GM19328 (cell line): Measurements from ENCODE around the gene TMEM72.

ENCODE experiments used
- ATAC-seq: cut with Tn5 transposase; IDR thresholded peaks from one replicate; pipeline ENCODE4 v1.9.1; 2021; ENCODE audit warnings: mild to moderate bottlenecking, moderate library complexity; ENCODE audit not compliant: unreplicated experiment

TMEM72 gene

DNA sequence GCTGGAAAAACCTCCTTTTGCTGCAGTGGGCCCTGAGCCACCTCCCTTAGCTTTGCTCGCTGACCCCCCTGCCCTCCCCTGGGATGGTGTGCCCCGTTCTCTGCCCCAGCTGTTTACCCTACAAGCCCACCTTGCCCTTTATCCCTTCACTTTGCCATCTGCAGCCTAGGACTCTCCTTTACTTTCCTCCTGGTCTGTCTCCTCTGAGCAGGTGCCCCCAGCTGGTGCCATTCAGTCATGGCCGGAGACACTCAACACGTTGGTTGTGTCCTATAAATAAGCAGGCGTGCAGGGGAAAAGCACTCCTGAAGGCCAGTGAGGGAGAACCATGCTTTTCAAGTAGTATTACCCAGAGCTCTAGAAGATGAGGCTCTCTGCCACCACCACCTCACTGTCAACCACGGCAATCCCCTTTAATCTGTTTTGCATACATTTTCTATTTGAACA is 54.5 kb downstream of the TMEM72 start:
- peak; percentile 26 for ATAC-seq

DNA sequence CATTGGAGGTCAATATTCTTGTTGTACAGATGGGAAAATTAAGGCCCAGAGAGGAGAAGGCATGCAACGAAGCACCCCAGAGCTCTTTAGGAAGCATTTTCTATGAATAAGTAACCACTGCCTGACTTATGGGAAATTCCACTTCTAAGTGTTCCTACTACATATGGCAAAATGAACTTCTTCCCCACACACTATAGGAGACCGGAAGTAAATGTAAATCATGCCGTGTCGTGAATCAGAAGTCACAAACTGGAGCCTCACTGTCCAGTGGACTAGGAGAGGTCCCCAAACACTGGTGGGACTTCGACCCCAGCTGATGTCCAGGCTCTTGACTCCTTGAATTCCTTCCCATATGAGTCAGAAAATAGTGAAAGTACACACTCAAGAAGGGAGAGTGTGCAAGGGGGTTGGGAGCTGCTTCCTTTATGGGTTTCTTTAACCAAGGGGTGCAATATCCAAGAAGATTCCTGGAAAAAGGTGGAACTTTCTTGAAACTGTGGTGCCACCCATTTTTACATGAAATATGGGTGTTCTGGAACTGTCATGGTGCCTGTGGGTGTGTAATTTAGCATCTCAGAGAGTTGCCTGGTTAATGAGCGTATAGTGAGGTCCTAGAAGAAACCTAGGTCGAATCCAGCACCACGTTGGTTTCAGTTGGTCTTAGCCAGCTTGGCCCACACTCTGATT is 55.1 kb downstream of the TMEM72 start:
- peak; percentile 30 for ATAC-seq

DNA sequence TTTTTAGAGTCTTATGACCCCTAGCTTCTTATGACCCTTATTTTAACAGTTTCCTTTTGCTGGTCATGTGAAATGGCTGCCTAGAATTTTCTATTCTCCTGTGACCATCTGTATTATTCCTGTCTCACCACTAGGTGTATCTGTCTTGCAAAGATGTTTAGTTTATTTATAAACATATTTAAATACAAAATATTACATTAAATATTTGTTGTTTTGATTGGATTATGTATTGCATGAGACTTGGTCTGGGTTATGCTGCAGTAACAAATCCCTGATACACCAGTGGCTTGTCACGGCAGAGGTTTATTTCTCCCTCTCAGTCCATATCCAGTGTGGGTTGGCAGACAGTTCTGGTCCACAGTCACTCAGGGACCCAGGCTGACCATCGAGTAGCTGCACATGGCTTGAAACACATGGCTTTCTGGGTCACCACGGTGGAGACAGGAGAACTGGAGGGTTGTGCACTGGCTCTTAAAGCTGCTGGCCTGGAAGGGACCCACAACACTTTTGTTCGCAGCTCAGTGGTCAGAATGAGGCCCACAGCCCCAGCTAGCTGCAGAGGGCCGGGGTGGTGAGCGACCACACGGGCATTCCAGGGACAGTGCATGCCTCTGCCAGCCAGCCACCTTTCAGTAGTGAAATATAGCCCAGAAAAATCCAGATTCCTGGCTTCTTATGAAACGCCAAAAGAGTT is 55.8 kb downstream of the TMEM72 start:
- no peak for ATAC-seq

DNA sequence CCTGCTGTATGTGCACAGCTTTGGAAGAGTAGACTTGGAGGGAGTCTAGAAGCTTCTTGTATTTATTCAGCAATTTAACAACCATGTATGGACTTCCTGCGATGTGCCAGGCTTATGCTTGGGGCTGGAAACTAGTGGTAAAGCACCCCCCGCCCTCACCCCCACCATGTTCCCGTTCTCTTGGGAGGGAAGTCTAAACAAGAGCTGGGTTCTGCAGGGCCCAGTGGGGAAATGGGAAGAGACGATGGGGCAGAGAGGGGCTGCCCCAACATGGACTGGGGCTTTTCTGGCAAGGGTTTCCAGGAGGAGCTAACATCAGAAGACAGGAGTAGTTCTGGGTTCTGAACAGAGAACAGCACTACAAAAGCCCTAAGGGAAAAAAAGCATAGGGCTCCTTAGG is 56.5 kb downstream of the TMEM72 start:
- ATAC-seq = no peak

DNA sequence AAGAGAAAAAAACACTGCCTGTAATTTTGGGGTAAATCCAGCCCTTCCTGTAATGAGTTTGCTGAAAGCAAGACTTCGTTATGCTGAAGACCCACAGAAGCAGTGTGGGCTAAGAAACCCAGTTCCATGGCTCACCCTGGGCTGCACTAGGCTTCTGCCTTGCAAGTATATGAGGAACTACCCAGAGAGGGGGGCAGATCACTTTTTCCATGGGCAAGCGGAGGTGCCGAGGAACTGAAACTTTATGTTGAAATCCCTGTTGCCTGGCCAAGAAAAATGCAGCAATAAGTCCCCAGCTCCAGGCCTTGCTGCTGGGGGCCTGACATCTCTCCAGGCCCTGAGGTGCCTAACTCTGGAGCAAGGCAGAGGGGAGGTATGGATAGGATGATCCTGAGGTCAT is 57.0 kb downstream of the TMEM72 start:
- ATAC-seq = no peak

DNA sequence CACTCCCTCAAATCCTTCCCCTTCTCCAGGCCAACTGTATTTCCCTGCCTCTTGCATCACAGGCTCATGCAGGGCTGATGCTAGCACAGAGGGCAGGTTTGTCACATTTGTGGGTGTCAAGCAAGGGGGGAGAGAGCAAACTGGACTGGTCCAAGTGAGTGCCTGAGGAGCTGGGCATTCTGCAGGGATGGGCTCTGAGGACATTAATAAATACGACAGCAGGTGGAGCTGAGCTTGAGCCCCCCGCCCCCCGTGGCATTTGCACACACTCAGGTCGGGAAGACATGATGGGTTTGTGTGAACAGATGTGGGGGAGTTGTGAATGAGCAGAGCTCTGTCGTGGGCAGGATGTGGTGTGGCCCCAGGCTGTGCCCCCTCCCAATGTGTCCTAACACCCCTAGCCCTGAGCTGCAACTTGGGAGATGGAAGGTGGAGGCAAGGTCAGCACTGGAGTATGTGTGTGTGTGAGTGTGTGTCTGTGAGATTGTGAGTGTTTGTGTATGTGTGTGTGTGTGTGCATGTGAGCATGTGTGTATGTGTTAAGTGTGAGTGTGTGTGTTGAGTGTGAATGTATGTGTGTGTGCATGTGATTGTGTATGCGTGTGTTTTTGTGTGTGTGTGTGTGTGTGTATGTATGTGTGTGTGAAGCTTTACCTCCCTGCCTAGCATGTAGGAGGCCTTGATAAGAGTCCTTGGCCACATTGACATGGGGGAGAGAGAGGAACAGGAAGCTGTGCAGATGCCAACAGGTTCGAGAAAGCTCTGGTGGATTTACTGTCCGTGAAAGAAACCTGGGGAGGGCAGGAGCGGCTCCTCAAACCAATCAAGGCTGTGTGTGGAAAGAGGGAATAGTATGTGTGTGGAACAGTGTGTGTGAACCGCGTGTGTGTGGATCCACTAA is 57.6 kb downstream of the TMEM72 start:
- ATAC-seq = no peak

DNA sequence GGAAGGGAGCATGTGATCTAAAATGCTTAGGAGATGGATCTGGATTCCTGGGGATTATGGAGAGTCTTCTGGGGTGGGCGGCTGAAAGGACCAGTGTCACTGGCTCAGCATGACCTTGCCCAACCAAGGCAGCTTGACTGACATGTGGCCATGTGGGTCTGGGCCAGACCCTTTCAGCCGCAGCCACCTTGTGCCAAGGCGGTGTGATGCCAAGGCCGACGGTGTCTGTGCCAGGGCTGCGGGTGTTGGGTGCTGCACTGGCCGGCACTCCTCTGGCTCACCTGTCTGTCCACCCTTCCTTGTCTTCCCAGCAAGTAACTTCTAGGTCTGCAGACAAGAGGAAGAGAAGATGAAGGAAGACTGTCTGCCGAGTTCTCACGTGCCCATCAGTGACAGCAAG is 58.7 kb downstream of the TMEM72 start:
- no peak for ATAC-seq

DNA sequence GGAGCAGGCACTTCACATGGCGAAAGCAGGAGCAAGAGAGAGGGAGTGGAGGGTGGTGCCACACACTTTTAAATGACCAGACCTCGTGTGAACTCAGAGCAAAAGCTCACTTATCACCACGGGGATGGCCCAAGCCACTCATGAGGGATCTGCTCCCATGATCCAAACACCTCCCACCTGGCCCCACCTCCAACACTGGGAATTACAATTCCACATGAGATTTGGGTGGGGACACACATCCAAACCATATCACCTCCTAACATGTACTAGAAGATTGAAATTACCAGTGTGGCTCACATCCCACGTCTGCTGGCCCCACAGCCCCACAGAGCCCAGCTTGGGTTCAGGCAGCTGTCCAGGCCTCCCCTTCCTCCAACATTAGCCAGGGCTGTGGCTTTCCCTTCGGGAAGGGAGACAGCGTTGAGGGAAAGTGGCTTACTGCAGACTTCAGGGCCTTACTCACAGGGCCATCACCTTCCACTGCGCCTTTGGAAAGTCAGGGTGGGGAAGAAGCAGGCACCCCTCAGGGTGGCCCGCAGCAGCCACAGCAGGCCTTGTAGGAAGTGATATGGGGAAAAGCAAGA is 59.8 kb downstream of the TMEM72 start:
- no peak for ATAC-seq

DNA sequence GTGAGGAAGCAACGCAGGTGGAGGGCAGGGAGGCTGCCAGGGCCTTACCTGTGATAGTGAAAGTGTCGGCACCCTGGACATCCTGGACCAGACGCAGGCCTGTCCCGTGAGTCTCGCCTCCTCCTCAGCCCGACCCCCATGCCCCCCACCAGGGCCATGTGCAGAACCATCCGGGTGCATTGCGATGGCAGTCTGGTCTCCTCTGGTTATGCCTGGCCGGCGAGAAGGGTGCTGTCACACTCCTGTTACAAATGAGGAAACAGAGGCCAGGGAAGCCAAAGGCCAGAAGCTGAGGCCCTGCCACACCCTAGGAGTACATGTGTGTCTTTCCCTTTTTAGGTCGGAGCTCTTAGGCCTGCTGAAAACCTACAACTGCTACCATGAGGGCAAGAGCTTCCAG is 60.3 kb downstream of the TMEM72 start:
- ATAC-seq = no peak

DNA sequence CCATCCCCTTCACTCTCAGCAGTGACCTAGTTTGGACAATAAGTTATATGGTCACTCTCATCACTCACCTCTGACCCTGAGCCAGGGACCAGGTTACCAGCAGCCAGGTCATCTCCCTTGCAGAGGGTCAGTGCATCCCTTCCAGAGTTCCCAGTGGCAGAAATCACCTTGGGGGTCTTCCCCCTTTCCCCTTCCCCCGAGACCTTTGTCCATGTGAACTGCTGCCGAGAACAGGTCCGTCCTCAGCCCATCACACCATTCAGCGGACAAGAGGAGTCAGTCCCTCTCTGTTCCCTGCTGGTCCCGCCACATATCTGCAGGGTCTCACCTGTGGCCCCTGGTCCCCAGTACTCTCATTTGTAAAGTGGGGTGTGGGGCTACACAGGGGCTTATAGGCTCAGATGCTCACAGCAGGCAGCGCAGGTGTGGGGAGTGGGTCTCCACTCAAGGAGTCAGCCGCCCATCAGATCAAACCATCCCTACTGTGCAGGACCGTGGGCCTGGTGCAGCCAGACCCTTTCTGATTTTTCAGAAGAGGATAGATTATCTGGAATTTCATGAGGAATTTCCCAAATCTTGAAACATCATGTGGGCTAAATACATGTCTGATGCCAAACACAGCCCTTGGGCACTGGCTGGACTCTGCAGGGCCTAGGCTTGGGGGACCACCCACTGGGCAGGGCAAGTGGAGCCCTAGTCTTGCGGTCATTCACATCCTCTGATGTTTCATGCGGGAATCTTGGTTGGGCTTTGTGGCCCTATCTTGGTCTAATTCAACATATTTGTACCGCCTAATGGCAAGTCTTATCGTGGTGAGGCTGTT is 61.0 kb downstream of the TMEM72 start:
- ATAC-seq = no peak

DNA sequence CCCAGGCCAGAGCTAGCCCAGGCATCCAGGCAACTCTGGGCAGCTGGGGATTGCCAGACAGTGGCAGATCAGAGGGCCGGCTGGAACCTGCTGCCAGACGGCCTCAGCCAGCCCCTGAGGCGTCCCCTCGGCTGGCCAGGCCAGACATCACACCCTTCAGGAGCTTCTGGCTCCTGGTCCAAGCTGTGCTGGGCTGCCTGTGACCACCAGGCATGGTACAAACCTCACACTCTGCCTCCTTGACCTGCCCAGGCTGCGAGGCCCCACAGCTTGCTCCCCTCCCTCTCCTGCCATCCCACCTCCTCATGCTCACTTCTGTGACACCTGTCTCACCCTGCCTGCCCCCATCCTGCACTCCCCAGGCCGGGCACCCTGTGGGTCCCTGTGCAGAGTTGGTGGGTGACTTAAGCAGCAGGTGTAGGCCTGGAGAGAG is 61.8 kb downstream of the TMEM72 start:
- ATAC-seq = no peak

DNA sequence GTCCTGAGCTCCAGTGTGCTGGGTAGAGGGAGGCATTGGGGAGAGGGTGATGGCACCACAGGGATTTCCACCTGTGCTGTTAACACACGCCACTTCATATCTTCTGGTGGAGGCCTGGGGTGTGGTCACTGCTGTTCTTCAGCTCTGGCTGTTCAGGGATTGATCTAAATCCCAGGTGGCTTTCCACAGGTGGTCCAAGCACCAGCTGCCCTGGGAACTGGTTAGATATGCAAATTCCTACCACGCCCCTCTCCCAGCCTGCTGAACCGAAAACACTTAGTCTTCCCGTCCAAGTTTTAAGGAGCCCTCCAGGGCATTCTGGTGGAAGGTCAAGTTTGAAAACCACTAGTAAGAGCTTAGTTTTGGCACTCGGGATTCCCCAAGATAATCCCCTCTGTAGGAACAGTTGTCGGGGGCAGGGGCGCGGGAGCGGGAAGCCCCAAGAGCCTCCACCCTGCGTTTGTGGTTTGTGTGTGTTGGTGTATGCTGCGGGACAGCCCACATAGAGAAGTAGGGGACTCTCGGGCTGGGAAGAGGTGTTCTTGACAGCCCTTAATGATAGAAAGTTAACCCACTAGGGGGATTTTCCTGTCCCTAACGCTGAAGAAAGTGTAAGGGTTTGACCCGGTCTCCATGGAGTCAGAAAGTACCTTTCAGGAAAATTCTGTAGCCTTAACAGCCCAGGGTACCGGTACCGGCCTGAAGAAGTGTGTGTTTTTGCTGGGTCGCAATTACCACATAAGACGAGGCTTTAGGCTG is 62.4 kb downstream of the TMEM72 start:
- ATAC-seq = no peak

DNA sequence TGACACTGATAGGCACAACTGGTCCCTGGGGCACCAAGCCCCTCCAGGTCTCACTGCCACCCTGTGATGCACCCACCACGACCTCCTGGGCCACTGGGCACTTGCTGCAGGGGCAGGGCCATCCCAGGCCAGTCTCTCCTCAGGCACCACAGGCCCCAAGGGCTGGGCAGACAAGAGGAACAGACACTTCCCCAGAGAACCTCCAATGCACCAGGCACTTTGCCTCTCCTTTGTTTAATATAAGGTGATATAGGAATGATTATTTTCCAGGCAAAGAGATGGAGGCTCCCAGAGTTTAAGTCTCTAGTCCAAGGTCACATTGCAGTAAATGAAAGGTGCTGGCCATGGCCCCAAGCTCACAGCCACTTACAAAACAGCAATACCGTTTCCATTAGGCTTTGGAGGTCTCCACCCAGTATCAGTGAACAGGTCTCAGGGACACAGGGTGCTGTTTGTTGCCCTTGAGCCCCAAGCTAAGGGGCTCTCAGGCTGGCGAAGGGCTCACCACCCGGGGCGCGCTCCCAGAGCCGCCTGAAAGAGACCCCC is 63.0 kb downstream of the TMEM72 start:
- no peak for ATAC-seq

DNA sequence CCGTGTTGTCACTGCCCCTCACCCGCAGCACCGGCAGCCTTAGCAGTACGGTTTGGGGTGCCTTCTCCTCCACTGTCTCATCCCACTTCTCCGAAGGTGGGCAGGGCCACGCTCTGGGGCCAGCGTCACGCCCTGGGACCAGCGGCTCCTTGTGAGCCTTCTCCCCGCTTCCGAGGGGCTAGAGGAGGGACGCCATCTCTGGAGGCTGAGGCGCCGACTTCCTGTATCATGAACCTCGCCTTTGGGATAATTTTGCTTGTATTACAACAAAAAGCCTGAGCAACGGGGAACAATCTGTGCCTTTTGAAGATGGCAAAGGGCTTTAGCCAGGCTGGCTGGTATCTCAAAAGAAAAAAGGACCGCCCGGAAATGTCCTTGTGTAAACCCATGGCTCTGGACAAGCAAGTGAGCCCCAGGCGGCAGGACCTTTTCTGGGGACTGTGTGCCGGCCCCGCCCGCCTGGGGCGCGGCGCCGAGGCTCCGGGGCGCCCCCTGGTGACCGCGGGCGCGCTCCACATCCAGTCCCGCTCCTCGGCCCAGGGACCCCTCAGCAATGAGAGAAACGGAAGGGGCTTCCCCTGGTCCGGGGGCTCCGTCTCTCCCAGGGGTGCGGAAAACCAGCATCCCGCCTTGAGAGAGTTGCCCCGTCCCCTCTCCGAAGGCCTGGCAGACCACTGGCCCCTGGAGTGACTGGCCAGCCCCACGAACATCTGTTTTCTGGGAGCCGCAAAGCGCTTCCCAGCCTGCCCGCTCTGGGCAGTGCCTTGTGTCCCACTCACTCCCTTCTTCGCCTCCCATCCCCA is 63.7 kb downstream of the TMEM72 start:
- ATAC-seq = peak; percentile 78

DNA sequence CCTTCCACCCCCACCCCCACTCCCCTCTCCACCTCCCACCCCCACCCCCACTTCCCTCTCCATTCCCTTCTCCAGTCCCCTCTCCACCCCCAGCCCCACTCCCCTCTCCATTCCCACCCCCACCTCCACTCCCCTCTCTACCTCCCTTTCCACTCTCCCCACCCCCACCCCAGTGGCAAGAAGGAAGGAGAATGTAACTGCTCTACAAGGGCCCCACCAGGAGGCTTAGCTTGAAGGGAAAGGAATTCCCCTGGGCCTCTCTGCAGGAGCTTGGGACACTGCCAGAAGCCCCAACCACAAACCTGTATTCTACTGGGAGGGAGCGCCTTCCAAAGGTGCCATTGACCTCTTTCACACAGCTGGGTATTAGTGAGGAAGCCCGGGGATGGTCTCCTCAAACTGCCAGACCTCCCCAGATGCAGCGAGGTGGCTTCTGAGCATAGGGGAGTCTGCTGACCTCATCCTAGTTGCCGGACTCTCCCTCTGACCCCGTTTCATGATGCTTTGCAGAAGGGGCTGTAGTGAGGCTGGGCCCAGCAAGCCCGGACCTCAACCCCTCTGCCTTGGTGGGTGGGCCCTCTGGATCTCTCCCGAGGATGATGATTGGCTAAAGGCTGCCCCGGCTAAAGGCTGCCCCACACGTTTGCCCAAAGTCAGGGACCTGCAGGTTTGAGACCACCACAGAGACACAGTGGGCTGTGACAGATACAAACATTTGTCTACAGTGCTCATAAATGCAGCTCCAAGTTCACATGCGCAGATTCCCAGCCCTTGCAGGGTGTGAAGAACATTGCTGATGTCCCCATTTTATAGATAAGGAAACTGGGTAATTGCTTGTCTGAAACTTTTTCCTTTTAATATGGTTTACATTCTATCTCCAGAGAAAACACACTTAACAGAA is 64.5 kb downstream of the TMEM72 start:
- no peak for ATAC-seq

DNA sequence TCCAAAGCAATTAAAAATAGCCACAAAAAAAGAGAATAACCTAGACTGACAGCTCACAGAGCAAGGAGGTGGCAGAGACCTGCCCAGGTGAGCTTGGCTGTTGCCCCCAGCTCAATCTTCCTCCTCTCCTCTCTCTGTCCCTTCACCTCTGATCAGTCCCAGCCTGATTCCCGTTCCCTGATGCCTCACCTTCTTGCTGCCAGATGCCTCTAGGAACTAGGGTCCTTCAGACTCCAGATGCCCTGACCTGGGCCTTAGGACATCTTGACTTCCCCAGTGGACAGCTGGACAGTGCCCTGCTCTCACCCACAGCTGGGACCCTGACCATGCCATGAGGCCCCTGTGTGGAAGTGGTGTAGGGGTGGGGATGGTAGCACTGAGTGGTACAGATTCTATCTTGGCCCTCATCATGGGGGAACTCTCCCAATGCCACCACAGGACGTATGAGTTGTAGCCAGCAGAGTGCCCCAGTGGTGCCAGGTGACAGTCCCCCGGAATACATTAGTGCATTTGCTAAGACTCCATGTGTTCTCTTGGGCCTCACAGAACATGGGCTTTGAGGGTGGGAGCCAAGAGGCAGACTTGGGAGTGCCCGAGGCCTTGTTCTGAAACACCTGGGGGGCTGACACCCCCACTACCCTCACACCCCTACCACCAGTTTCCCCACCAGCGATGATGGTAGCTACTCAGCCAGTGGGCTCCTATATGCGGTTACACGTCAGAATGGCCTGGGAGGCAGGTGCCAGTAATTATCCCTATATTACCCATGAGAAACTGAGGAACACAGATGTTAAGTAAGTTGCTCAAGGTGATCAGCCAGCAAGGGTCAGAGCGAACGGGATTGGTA is 65.4 kb downstream of the TMEM72 start:
- no peak for ATAC-seq
